Putamen (tissue), 1 donor: Measurements from ENCODE around the gene ACOXL.
A peak's percentile ranks its signal among the peaks of the same experiment; 100 is the strongest.

Source experiments
- DNase-seq: peaks from one replicate; pipeline ENCODE4 v3.0.0-alpha.2; 2016; ENCODE audit warnings: low spot score

The ACOXL gene

DNA sequence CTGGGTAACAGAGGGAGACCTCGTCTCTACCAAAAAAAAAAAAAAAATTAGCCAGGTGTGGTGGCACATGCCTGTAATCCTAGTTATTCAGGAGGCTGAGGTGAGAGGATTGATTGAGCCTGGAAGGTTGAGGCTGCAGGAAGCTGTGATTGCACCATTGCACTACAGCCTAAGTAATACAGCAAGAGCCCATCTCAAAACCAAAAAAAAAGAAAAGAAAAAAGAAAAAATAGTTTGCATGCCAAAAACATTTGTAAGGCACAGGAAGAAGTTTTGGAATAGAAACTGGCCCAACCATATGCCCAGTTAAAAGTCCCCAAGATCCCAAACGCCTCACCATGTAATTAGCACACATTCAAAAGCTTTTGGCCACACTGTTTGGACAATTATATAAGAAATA is 13.4 kb upstream of the ACOXL start:
- no peak for DNase-seq

DNA sequence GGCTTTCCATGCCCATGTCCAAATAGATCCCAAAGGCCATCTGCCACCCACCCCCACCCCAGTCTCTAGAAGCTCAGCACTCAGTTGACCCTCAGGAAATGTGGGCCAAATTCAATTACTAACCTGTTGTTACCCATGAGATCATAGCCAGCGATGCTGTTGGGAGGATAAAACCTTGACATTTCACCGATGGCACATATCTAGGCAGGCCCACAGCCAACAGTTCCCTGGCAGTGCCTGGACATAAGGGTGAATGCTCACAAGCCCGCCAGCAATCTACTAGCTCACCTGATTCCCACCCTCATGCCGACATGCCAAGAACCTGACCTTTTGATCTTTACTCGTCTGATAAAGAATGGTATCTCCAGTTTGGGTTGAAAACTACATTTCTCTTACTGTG is 11.8 kb upstream of the ACOXL start:
- DNase-seq: no peak

DNA sequence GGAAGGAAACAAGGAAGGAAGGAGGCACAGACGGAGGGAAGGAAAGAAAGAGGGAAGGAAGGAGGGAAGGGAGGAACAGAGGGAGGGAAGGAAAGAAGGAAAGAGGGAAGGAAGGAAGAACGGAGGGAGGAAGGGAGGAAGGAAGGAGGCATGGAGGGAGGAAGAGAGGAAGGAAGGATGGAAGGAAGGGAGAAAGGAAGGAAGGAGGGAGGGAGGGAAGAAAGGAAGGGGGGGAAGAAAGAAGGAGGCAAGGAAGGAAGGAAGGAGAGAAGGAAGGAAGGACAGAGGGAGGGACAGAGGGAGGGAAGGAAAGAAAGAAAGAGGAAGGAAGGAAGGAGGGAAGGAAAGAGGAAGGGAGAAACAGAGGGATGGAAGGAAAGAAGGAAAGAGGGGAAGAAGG is 7.6 kb upstream of the ACOXL start:
- no peak for DNase-seq

DNA sequence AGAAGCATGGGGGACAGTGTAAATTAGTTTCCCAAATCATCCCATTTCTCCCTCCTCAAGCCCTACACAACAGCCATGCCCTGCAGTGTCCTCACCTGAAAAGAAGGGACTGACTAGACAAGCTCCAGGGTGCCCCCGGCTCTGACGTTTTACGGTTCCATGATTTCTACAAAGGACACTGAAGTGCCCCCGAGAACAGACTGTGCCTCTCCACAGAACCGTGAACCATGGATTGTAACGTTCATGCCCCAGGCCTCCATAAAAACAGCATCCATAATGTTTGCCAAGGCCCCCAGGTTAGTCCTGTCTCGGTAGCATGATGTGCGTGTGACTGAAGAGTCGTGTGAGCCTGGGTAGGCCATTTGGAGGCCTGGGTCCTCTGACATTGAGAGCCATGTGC is 7.0 kb upstream of the ACOXL start:
- no peak for DNase-seq

DNA sequence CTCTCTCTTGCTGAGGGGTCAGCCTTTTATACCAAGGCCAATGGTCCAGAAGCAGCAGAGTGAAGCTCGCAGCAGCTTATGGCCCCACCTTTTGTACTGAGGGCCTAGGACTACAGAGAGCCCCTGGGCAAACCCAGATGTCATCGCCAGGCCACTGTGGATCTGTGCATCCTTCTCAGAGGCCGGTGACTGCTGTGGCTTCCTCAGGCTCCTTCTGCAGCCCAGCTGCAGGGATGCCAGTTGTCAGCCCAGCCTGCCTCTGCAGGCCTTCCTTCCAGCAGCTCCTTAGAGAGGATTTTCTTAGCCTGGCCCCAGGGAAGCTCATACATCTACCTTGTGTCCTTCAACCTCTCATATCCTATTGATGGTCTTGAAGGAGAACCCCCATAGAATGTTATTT is 6.5 kb upstream of the ACOXL start:
- DNase-seq: no peak

DNA sequence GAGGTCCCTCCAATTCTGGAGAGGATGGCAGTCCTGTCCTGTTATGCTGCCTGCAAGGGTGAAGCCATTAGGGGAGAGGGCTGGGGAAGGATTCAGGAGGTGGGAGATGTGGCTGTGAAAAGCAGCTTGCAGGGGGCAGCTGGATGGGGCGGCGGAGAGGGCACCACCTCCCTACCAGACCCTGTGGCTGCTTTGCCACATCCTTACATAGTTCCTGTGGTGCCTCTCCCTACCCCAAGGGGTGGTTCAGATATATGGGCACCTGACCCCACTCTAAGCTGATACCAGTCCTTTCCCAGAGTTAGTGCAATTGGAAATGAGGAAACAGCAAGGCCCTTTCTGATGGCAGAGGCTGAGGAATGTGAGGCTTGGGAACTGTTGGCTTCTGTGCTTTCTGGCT is 6.1 kb upstream of the ACOXL start:
- no peak for DNase-seq

DNA sequence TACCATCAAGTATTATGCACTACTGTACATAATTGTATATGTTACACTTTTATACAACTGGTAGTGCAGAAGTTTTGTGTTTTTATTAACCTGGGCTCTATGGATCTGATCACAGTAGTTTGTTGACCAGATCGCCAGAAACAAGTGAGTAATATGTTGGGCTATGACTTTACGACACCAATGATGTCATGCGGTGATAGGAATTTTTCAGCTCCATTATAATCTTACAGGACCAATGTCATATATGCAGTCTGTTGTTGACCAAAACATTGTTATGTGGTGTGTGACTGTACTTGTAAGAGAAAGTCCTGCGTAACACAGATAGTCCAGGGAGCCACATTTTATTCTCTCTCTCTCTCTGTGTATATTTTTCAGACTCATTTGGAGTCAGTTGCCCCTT is 4.5 kb upstream of the ACOXL start:
- DNase-seq: no peak

DNA sequence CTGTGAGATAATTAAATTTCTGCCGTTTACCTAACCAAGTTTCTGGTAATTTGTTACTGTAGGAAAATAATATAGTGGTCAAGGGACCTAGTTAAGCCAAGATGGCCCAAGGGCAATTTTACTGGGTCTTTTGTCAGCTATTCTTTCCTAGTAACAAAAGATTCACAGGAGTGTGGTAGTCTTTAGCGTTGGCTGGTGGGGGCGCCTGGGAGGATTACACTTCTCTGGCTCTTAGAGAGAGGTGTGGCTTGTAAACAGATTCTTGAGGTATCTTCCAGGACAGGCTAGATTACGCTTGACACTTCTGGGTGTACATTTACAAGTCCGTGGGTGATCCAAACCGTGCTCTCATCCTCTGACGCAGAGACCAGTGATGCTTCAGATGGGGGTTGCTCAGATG is 3.3 kb upstream of the ACOXL start:
- no peak for DNase-seq

DNA sequence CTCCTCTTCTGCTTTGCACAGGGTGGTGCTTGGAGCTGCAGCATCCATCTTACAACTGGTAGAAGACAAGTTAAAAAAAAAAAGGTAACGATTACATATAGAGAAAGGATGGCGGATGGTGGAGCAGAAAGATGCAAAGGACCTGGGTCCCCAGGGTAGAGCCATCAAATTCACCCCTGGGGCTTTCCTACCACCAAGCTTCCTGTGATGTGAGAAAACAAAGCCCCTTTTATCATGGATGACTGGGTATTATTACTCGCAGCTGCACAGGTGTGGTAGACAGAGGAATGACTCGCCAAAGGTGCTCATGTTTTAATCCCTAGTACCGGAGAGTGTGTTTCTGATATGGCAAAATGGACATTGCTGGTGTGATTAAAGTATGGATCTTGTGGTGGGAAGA is 1.3 kb upstream of the ACOXL start:
- no peak for DNase-seq

DNA sequence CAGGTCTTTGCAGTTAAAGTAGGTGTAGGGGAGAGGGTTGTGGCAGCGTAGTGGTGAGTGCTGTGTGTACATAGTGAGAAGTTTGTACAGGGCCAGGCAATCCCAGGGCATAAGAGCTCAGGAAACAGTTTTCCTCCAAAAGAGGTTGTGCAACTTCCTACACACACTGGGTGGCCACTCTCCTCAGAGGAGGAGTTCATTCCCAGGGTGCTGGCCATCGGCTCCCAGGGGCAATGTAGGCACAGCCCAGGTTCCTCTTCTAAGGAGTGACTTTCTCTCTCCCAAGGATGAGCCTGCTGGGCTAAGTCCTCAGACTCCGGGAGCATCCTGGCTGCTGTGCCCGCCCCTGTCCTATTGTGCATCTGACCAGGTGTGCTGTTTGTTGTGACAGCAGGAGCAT is 3.0 kb downstream of the ACOXL start:
- DNase-seq: no peak

DNA sequence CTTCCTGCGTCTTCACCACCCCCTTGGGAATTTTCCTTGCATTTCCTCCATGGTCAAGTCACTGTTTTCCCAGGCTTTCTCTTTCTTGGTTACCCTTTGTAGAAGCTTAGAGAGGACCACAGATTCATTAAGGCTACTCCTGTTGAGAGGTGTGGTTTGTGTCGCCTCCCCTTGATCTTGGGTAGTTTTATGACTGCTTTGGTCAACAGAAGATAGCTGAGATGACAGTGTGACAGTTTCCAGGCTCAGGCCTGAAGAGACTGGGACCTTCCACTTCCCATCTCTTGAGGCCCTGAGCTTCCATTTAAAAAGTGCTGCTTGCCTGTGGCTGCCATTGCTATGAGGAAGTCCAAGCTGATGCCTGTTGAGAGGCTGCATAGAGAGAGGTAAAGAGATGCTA is 5.4 kb downstream of the ACOXL start:
- DNase-seq: no peak

DNA sequence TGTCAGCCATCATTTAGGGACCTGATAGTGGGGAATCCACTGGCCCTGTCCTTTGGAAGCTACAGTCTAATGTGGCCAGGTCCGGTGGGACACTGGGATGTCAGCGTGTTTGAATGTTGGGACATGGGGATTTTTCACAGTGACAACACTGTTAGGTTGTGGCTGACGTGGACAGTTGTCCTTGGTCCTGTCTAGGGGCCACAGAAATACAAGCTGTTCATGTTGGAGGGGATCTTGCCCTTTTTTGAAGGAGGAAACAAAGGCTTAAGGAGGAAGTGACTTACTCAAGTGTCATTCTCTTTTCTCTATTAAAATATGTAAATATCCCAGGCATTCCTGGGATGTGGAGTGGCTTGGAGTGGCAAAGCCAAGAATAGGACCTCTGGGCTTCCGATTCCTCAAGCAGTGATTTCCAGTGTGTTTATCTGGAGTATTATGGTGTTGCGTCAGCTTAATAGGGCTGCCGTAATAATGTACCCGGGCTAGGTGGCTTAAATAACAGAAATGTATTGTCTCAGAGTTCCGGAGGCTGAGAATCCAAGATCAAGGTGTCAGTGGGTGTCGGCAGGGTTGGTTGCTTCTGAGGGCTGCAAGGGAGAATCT is 8.5 kb downstream of the ACOXL start:
- no peak for DNase-seq

DNA sequence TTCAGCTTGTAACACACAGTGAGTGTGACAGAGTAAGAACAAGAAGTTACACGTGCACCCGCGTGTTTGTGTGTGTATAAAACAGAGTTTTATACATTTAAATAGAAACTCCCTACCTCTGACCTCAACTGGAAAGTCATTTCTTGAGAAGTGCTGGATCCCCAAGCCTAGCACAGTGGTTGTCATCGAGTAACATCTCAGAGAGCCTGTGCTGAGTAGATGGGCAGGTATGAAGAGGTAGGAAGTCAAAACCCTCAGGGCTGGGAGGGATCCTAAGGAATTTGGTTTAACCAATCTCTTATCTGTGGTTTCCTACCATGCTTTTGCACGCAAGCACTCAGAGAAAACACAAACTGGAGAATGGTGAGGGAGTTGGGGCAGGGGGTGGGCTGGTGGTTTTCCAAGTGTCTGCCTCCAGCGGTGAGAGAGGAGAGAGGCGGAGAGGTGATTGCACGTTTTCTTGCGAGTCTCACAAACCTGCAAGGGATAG is 9.2 kb downstream of the ACOXL start:
- no peak for DNase-seq

DNA sequence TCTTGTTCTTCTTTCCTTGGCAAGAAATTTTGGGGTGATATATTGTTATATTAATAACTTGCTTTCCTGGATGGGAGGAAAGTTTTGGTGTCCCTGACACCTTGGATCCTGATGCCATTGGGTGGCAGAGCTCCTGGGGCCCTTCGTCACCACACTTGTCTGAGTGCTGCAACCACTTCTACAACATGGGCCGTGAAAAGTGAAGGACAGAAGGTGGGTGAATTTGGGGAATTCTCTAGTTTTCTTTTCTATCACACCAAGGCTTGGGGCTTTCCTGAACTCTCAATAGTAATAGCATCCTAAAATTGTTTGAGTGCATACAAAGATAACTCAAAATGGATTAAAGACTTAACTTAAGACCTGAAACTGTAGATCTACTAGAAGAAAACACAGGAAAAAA is 10.0 kb downstream of the ACOXL start:
- no peak for DNase-seq

DNA sequence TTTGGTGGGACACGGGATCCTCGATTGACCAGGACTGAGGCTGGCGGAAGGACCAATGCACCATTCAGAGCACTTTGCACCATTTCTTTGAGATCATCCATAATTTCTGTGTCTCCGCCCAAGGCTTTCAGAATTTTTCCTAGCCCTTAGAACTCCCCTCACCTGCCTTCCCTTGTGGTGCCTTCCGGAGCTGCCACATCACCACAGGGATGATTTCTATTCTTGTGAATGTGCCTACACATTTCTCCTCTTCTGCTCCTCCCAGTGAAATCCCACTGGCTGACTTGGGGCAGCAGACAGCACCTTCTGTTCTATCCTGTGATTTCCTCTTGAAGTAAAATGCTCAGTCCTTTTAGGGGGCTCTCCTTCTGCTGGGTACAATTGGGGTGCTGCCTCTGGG is 11.2 kb downstream of the ACOXL start:
- peak; percentile 51 for DNase-seq

DNA sequence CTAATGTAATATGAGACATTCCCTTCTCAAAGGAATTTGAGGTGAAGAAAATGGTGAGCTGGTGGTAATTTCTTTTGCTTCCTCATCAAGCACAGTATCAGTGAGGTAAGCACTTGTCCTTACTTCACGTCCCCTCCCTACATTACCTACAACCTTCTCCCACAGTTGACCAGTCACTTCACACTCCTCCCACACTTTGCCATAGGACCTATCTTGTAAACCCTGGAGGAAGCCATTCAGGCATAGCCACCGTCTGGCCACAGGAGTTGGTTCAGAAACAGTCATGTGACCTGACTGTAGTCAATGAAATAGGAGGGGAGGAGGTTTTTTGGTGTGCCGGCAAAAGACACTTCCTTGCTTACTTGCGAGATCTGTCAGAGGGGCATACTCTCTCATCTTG is 12.1 kb downstream of the ACOXL start:
- no peak for DNase-seq

DNA sequence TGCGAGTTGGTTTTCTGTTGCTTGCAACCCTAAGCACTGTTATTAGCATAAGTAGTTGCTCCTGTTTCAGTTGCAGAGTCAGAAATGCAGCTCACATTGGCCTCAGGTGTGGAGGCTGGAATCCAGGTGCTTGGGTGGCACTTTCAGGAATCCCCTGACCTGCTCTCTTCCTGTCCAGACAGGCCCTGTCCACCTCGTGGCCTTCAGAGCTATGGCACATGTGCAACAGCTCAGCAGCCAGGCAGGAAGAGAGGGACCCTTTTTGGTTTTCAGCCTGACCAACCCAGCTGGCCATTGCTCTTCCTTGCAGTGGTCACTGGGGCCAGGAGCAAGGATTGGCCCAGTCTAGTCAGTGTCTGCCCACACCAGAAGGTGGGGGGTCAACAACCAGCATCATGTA is 12.7 kb downstream of the ACOXL start:
- DNase-seq: no peak

DNA sequence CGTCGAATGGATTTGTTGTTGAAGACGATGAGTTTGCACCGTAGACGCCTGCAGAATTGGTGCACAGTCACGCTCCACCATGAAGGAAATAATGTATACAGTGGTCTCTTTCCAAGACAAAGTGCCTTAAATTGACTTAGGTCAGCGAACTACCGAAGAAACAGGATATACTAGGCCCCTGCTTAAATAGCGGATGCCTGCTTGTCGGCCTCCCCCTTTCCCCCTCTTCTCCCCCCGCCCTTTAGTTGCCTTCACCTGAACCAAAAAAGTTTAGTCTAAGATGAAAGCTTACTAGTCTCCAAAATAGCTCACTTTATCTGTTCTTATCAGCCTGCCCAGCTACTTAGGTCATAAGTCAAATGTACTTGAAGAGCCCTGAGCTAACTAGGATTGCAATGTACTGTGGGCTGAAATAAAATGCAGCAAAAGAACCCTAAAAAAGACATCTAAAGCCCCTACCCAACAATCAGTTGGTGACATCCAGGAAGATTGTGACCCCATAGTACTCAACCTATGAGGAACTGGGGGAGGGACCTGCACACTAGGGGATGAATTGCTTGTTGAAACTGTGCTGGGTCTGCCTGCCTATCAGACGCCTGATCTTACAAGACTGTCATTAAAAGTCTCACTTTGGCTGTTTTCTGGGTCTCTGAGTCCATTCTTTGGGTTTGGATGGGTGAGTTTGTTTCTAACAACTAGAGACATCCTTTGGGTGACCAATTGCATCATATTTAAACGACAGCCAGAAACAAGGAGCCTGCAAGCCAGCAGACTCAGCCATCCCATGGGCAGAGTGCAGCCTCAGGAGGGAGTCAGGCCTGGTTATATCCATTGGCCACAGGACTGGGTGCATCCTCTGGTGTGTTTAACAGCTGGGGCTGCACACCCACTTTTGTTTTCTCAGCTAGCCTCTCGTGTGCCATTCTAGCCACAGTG is 14.5 kb downstream of the ACOXL start:
- DNase-seq: no peak

DNA sequence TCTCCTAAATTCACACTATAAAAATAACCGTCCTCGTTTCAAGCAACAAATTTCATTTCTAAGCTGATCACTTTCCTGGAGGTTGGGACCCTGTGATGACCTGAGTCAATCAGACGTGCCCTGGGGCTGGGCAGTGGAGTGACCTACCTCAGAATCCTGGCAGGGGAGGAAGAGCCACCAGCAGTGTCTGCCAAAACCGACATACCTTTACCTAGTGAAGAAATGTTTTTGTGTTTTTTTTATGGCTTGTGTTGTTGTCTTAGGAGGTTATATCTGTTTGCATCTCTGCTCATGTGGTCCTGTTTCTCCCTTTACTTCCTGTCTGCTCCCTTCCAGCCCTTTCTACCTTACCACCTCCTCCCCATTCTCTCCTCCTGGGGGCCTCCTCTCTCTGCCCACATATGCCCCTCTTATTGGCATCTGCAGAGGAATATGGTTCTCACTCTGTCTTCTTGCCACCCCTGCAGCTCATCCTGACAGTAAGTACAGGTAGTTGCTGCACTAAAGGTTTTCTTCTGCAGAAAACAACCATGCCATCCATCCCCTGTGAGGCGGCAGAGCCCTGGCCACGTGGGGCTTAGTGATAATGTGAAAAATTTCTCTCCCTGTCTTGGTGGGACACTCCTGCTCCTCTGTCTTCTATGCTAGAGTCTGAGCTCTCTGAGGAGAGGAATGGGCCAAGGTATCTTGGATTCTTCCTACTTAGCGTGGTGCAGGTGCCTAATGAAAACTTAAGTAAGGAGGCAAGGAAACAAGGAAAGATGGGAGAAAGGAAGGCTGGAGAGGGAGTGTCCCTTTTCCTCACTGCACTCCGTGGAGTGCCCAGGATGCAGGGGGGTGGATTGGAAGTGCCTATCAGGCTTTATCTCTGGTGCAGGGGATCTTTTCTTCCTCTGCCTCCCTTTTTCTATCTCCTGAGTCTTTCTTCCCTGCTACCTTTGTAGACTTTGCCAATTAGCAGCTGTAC is 15.4 kb downstream of the ACOXL start:
- no peak for DNase-seq

DNA sequence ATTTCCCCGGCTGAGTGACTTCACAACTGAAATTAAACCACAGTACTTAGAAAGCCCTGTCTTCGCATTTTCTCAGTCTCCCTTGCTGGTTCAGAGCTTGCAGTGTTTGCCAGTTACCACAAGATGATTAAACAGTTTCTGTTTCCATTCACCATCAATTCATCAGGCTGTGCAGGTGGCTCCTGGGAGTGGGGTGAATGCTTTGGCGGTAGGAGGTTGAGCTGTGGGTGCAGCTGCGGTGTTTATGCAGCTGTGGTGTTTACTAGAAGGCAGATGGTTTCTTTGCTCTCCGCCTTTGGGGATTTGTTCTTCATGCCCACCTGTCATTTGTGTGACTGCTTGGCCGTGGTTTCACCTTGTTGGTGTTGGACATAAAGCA is 16.1 kb downstream of the ACOXL start:
- no peak for DNase-seq

DNA sequence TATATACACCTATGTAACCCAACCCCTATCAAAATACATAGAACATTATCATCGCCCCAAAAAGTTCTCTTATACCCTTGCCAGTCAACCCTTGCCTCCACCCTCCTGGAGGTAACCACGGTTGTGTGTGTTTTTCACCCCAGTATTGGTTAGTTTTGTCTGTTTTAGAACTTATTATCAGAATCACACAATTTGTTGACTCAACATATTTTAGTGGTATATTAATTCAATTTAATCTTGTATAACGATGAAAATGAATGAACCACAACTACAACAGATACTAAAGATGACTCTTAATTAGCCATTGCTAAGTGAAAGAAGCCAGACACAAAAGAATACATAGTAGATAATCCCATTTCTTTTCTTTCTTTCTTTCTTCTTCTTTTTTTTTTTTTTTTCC is 19.3 kb downstream of the ACOXL start:
- no peak for DNase-seq

DNA sequence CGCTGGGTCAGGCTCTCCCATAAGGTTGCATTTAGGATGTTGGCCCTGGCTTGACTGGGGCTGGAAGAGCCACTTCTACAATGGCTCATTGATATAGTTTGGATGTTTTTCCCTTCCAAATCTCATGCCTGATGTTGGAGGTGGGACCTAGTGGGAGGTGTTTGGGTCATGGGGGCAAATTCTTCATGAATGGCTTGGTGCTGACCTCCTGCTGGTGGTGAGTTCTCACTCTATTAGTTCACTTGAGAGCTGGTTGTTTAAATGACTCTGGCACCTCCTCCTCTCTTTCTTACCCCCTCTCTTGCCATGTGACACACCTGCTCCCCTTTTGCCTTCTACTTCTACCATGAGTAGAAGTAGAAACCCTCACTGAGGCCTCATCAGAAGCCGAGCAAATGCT is 20.5 kb downstream of the ACOXL start:
- no peak for DNase-seq
